Neural cell (in vitro differentiated cells): Measurements from ENCODE around the gene WNT4. TPM values are rescaled to one million over a fixed set of nuclear protein-coding genes. Genes with fewer than 3 reads are reported as not detected.

Source experiments
- H2AFZ ChIP-seq: fragments of 200-600, 300-800 bp; sonication (generic), shearing (Covaris generic); 2 replicates; pipeline ENCODE4 v1.6.0; 2014; ENCODE audit warnings: low read depth, mild to moderate bottlenecking, antibody characterized with exemption, low read length, moderate library complexity
- H3F3A ChIP-seq: fragments of 200-600 bp; shearing (Covaris generic); 2 replicates; pipeline ENCODE4 v1.6.1; 2016; ENCODE audit warnings: mild to moderate bottlenecking, moderate library complexity, mixed read lengths, antibody characterized with exemption, low read length; ENCODE audit not compliant: insufficient read depth, poor library complexity, severe bottlenecking
- H3K27ac ChIP-seq: fragments of 200-600, 300-800 bp; sonication (generic), shearing (Covaris generic); 2 replicates; pipeline ENCODE4 v1.5.1; 2014; ENCODE audit warnings: mild to moderate bottlenecking, low read length, moderate library complexity
- H3K27me3 ChIP-seq: fragments of 300-800, 200-600 bp; sonication (generic), shearing (Covaris generic); 2 replicates; pipeline ENCODE4 v1.6.0; 2014; ENCODE audit warnings: mild to moderate bottlenecking, low read depth, low read length, moderate library complexity; ENCODE audit not compliant: insufficient read depth
- H3K36me3 ChIP-seq: fragments of 300-800, 200-600 bp; sonication (generic), shearing (Covaris generic); 2 replicates; pipeline ENCODE4 v1.5.1; 2014; ENCODE audit warnings: mild to moderate bottlenecking, antibody characterized with exemption, low read length, moderate library complexity; ENCODE audit not compliant: insufficient read depth
- H3K4me2 ChIP-seq: fragments of 300-800, 200-600 bp; sonication (generic), shearing (Covaris generic); 2 replicates; pipeline ENCODE4 v1.6.0; 2014; ENCODE audit warnings: mild to moderate bottlenecking, low read length
- H3K4me3 ChIP-seq: fragments of 300-800, 200-600 bp; sonication (generic), shearing (Covaris generic); 2 replicates; pipeline ENCODE4 v1.5.1; 2014; ENCODE audit warnings: mild to moderate bottlenecking, low read length, moderate library complexity
- H3K79me2 ChIP-seq: fragments of 200-600 bp; shearing (Covaris generic); replicated peaks from 2 replicates; pipeline ENCODE4 v1.6.0; 2014; ENCODE audit warnings: mild to moderate bottlenecking, low read length, moderate library complexity; ENCODE audit not compliant: insufficient read depth
- H3K9ac ChIP-seq: fragments of 300-800, 200-600 bp; sonication (generic), shearing (Covaris generic); 2 replicates; pipeline ENCODE4 v1.6.1; 2016; ENCODE audit warnings: mild to moderate bottlenecking, low read length, mixed read lengths
- H3K9me2 ChIP-seq: fragments of 200-600 bp; shearing (Covaris generic); 2 replicates; pipeline ENCODE4 v1.6.1; 2016; ENCODE audit warnings: mild to moderate bottlenecking, low read length, mixed read lengths; ENCODE audit not compliant: insufficient read depth
- H3K9me3 ChIP-seq: fragments of 200-600, 300-800 bp; sonication (generic), shearing (Covaris generic); 2 replicates; pipeline ENCODE4 v1.6.1; 2016; ENCODE audit warnings: mild to moderate bottlenecking, mixed run types, low read length, moderate library complexity, mixed read lengths
- H4K20me1 ChIP-seq: fragments of 200-600 bp; shearing (Covaris generic); 2 replicates; pipeline ENCODE4 v1.6.1; 2016; ENCODE audit warnings: mild to moderate bottlenecking, mixed run types; ENCODE audit not compliant: insufficient read depth
- EP300 ChIP-seq: fragments of 450-650 bp; conservative IDR thresholded peaks from 2 replicates; pipeline ENCODE4 v1.6.1; 2014; ENCODE audit warnings: antibody characterized with exemption, mild to moderate bottlenecking, moderate library complexity; ENCODE audit not compliant: poor library complexity, severe bottlenecking
- EZH2 ChIP-seq: fragments of 200-600, 300-800 bp; shearing (Covaris generic), sonication (generic); IDR thresholded peaks from 2 replicates; pipeline ENCODE4 v1.6.1; 2014; ENCODE audit warnings: antibody characterized with exemption, low read length, borderline replicate concordance, mild to moderate bottlenecking; ENCODE audit not compliant: insufficient read depth, poor library complexity, severe bottlenecking
- MXI1 ChIP-seq: fragments of 450-650 bp; conservative IDR thresholded peaks from 2 replicates; pipeline ENCODE4 v1.6.1; 2014; ENCODE audit warnings: antibody characterized with exemption, mild to moderate bottlenecking; ENCODE audit not compliant: poor library complexity, severe bottlenecking
- POLR2AphosphoS5 ChIP-seq: IDR thresholded peaks from 2 replicates; pipeline ENCODE4 v1.6.1; 2012
- RAD21 ChIP-seq: fragments of 450-650 bp; conservative IDR thresholded peaks from 2 replicates; pipeline ENCODE4 v1.6.1; 2014; ENCODE audit warnings: antibody characterized with exemption, mild to moderate bottlenecking, moderate library complexity
- SMC3 ChIP-seq: fragments of 450-650 bp; conservative IDR thresholded peaks from 2 replicates; pipeline ENCODE4 v1.6.1; 2014; ENCODE audit warnings: antibody characterized with exemption, mild to moderate bottlenecking, moderate library complexity; ENCODE audit not compliant: poor library complexity
- TAF1 ChIP-seq: IDR thresholded peaks from 2 replicates; pipeline ENCODE4 v1.6.1; 2012; ENCODE audit warnings: low read depth
- polyA plus RNA-seq: library from polyadenylated mRNA; depleted of rRNA; stranded (reverse); fragments of >200 nt; gene quantifications from 2 replicates; pipeline ENCODE4 v1.2.3, GENCODE V29; 2014
- TF ChIP-seq, protein P1 (sequence below): IDR thresholded peaks from 2 replicates; pipeline ENCODE4 v1.6.1; 2012; ENCODE audit warnings: borderline replicate concordance
- TF ChIP-seq, protein P2 (sequence below): fragments of 450-650 bp; IDR thresholded peaks from 2 replicates; pipeline ENCODE4 v1.5.1; 2014; ENCODE audit warnings: antibody characterized with exemption, mild to moderate bottlenecking, moderate library complexity; ENCODE audit not compliant: poor library complexity, severe bottlenecking

WNT4 gene
- polyA plus RNA-seq, 1 donor from 2014 or later: 5.1 TPM

- no peaks in the 10 kb centered on the region for H4K20me1 ChIP-seq
- H3K4me2 ChIP-seq: no peak overlapping the region
- H3K27me3 ChIP-seq: no peaks in the 10 kb centered on the region
Measured at GRCh38 chr1:22122273-22123070, 20.4 kb downstream of the WNT4 start.

DNA sequence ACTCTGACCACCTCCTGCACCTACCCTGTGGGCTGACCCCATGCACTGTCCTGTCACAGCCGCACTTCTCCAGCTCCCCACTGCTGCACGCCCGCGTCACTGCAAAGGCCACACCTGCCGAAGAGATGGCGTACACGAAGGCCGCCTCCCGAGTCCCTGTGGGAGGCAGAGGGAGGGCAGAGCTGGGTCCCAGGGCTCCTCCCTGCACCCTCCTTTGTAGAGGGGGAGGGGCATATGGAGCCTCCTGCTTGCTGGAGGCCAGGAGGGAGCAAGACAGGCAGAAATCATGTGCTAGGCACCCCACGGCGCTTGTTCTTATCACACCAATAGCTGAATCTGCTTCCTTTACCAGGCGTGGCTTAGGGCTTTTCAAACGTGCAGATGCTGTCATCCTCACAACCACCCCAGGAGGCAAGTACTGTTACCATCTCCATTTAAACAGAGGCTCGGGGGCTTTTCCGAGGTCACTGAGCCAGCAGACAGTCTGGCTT lies 21.4 kb downstream of the WNT4 start:
- no peak overlapping the region for H2AFZ ChIP-seq
- H3K27ac ChIP-seq: peak overlapping the region; percentile 55

More at GRCh38 chr1:22122273-22123070, 20.4 kb downstream of the WNT4 start:
- H2AFZ ChIP-seq: no peak overlapping the region
- H3F3A ChIP-seq: no peaks in the 10 kb centered on the region
- H3K79me2 ChIP-seq: no peaks in the 10 kb centered on the region
- H3K9ac ChIP-seq: no peak overlapping the region
- H3K27ac ChIP-seq: peak overlapping the region; percentile 55
- no peaks in the 10 kb centered on the region for H3K9me3 ChIP-seq
- H3K36me3 ChIP-seq: no peaks in the 10 kb centered on the region
- H3K9me2 ChIP-seq: no peaks in the 10 kb centered on the region
- TF ChIP-seq EP300: no peak
- TF ChIP-seq, protein P1, sequence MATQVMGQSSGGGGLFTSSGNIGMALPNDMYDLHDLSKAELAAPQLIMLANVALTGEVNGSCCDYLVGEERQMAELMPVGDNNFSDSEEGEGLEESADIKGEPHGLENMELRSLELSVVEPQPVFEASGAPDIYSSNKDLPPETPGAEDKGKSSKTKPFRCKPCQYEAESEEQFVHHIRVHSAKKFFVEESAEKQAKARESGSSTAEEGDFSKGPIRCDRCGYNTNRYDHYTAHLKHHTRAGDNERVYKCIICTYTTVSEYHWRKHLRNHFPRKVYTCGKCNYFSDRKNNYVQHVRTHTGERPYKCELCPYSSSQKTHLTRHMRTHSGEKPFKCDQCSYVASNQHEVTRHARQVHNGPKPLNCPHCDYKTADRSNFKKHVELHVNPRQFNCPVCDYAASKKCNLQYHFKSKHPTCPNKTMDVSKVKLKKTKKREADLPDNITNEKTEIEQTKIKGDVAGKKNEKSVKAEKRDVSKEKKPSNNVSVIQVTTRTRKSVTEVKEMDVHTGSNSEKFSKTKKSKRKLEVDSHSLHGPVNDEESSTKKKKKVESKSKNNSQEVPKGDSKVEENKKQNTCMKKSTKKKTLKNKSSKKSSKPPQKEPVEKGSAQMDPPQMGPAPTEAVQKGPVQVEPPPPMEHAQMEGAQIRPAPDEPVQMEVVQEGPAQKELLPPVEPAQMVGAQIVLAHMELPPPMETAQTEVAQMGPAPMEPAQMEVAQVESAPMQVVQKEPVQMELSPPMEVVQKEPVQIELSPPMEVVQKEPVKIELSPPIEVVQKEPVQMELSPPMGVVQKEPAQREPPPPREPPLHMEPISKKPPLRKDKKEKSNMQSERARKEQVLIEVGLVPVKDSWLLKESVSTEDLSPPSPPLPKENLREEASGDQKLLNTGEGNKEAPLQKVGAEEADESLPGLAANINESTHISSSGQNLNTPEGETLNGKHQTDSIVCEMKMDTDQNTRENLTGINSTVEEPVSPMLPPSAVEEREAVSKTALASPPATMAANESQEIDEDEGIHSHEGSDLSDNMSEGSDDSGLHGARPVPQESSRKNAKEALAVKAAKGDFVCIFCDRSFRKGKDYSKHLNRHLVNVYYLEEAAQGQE: no peak
- TF ChIP-seq, protein P2, sequence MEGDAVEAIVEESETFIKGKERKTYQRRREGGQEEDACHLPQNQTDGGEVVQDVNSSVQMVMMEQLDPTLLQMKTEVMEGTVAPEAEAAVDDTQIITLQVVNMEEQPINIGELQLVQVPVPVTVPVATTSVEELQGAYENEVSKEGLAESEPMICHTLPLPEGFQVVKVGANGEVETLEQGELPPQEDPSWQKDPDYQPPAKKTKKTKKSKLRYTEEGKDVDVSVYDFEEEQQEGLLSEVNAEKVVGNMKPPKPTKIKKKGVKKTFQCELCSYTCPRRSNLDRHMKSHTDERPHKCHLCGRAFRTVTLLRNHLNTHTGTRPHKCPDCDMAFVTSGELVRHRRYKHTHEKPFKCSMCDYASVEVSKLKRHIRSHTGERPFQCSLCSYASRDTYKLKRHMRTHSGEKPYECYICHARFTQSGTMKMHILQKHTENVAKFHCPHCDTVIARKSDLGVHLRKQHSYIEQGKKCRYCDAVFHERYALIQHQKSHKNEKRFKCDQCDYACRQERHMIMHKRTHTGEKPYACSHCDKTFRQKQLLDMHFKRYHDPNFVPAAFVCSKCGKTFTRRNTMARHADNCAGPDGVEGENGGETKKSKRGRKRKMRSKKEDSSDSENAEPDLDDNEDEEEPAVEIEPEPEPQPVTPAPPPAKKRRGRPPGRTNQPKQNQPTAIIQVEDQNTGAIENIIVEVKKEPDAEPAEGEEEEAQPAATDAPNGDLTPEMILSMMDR: no peak
- no peak for TF ChIP-seq TAF1
- TF ChIP-seq SMC3: no peak
- TF ChIP-seq POLR2AphosphoS5: no peak
- no peak for TF ChIP-seq MXI1
- TF ChIP-seq EZH2: no peak
- no peak for TF ChIP-seq RAD21
- H3K4me3 ChIP-seq: no peak overlapping the region

More for the DNA sequence above, 21.4 kb downstream of the WNT4 start:
- Histone ChIP-seq H3K9ac (peak overlapping the region; percentile 20), H4K20me1 (no peaks in the 10 kb centered on the region), H3K79me2 (no peaks in the 10 kb centered on the region), H3F3A (no peaks in the 10 kb centered on the region), H3K4me2 (no peak overlapping the region), H3K9me2 (no peaks in the 10 kb centered on the region), H3K9me3 (no peaks in the 10 kb centered on the region), H3K36me3 (no peaks in the 10 kb centered on the region), H3K27me3 (no peaks in the 10 kb centered on the region), H3K4me3 (peak overlapping the region; percentile 13)
- TF ChIP-seq POLR2AphosphoS5: no peak
- no peak for TF ChIP-seq SMC3
- no peak for TF ChIP-seq TAF1
- TF ChIP-seq RAD21: no peak
- TF ChIP-seq, protein P1: no peak
- TF ChIP-seq, protein P2: no peak
- TF ChIP-seq EP300: no peak
- TF ChIP-seq MXI1: no peak
- no peak for TF ChIP-seq EZH2
